Measurements from ENCODE around the gene ZBTB7C.

DNA sequence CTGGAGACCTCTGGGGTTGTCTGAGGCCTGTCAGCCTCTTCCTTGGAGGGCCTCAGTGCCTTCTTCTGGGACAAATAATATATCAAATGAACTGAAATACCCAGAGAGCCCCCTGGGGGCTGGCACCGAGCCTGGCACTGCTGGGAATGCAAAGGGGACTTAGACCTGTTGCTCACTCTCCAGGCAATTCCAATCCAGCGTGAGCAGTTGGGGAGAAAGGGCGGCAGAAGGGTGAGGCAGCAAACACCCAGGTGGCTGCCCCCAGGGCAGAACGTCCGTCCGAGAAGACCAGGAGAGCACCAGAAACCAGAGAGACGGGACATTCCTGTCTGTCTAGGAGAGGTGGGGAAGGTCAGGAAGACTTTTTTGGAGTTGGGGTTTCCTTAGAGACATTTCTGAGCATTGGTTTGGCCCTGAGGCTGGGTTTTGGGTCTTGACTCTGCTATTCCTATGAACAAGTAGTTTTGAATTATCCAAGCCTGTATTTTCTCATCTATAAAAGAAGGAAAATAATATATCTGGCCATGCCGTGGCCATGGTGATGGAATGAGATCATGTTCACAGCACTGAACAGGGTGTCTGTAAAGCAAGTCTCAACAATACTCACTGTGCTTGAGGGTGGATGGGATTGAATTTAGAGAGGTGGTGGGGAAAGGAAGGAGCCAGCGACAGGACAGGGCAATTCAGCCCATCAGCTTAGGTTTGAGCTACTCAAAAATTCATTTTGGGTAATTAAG, 44.3 kb upstream of the ZBTB7C start:
- TF ChIP-seq CTCF (IDR thresholded peaks at IDR 0.05) (peak in 1 of 6 experiments; percentile 22), POLR2A (IDR thresholded peaks at IDR 0.05) (no peak)

All from esophagus squamous epithelium (tissue), 4 donors.